MCF 10A (cell line): ENCODE data around the gene TBX5. TPM values are rescaled to one million over a fixed set of nuclear protein-coding genes. Genes with fewer than 3 reads are reported as not detected.

Experiments used
- BruUV-seq: library from RNA; stranded (reverse); fragments of 400-500 nt; replicated peaks from 2 replicates; lab custom pipeline; 2021; lab: Mats Ljungman, UMichigan
- CTCF ChIA-PET: fragments of 300-600 bp; sonication (Branson Sonifier 250); formaldehyde crosslinking; extraction: SDS; loops from one replicate; lab custom pipeline; 2021; ENCODE audit warnings: antibody characterized with exemption, inconsistent platforms; lab: Yijun Ruan, JAX
- POLR2A ChIA-PET: fragments of 300-600, 350-650 bp; sonication (Branson Sonifier 250); formaldehyde crosslinking; extraction: SDS; loops from one replicate; lab custom pipeline; 2020; ENCODE audit warnings: antibody characterized with exemption, inconsistent platforms; lab: Yijun Ruan, JAX
- DNase-seq: peaks from one replicate; pipeline ENCODE4 v3.0.0-alpha.2; 2018; ENCODE audit not compliant: unreplicated experiment
- H3K27ac Mint-ChIP-seq: one replicate; pipeline ENCODE4 v1.8.0; 2022; ENCODE audit warnings: mild to moderate bottlenecking, low read depth, mixed read lengths; ENCODE audit not compliant: unreplicated experiment
- H3K27me3 Mint-ChIP-seq: one replicate; pipeline ENCODE4 v1.8.0; 2022; ENCODE audit warnings: mixed read lengths; ENCODE audit not compliant: insufficient read depth, unreplicated experiment
- H3K36me3 Mint-ChIP-seq: one replicate; pipeline ENCODE4 v1.8.0; 2022; ENCODE audit warnings: mild to moderate bottlenecking, moderate library complexity, mixed read lengths; ENCODE audit not compliant: insufficient read depth, unreplicated experiment
- H3K4me1 Mint-ChIP-seq: one replicate; pipeline ENCODE4 v1.8.0; 2022; ENCODE audit warnings: mixed read lengths; ENCODE audit not compliant: insufficient read depth, unreplicated experiment
- H3K4me3 Mint-ChIP-seq: one replicate; pipeline ENCODE4 v1.8.0; 2022; ENCODE audit warnings: mild to moderate bottlenecking, moderate library complexity, mixed read lengths; ENCODE audit not compliant: unreplicated experiment
- H3K9me3 Mint-ChIP-seq: one replicate; pipeline ENCODE4 v1.8.0; 2022; ENCODE audit warnings: mixed read lengths; ENCODE audit not compliant: unreplicated experiment
- intact Hi-C: fragments of 100-400 bp; cut with micrococcal nuclease; formaldehyde crosslinking; loops from 2 replicates; pipeline ENCODE4 v1.14.1; 2022
- total RNA-seq: library from RNA; stranded (reverse); gene quantifications from 2 replicates; pipeline ENCODE4 v1.2.3, GENCODE V29; 2022
- TF ChIP-seq, protein P1 (sequence below): fragments of 200-600 bp; IDR thresholded peaks from one replicate; pipeline ENCODE4 v1.8.0; 2022; ENCODE audit warnings: antibody characterized with exemption, mild to moderate bottlenecking; ENCODE audit not compliant: unreplicated experiment

The TBX5 gene
- total RNA-seq, 1 experiment from 2014 or later = not detected

DNA sequence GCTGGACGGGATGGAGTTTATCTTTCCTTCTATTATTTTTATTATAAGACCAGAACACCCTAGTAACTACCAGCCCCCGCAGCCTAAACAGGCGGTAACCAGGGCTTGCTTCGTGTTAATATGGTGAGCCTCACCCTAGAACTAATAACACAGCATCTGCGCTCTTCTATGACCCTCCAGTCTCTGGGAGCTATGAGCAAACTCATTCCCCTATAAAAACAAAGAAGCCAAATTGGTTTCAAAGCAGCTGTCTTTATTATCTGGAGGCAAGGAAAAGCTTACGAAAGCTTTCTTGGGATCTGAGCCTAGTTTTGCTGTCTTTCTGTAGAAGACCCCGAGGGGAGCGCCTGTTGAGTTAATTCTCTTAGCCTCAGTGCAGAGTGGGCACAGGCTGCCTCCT is 85.0 kb downstream of the TBX5 start:
- CTCF ChIA-PET = interaction anchor here (0.6 kb wide), 1 partner anchor 859 kb away, joined by 5 read pairs; no protein-coding TSS in a partner anchor
- H3K4me3 Mint-ChIP-seq = no peak overlapping the region
- BruUV-seq = no TSS peak

DNA sequence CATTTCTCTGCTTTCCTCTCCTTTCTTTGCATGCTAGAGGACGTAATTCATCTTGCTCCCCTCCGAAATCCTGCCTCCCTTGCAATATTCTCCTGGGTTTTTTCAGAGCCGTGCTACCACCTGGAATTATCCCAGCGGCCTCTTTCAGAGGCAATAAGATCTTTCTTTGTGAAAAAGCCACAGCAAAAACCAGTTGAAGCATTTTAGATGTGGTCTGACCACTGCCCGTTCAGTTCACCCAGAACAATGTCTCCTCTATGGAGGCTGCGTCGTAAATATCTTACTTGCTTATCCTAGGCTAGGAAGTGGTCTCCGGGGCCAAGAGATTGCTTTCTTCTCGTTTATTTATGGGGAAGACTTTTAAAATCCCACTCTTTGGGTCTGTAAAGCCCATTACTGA is 85.8 kb downstream of the TBX5 start:
- intact Hi-C loops = no loop called here
- peaks cover 7% of the 10 kb centered on the region for H3K9me3 Mint-ChIP-seq
- TF ChIP-seq, protein P1, sequence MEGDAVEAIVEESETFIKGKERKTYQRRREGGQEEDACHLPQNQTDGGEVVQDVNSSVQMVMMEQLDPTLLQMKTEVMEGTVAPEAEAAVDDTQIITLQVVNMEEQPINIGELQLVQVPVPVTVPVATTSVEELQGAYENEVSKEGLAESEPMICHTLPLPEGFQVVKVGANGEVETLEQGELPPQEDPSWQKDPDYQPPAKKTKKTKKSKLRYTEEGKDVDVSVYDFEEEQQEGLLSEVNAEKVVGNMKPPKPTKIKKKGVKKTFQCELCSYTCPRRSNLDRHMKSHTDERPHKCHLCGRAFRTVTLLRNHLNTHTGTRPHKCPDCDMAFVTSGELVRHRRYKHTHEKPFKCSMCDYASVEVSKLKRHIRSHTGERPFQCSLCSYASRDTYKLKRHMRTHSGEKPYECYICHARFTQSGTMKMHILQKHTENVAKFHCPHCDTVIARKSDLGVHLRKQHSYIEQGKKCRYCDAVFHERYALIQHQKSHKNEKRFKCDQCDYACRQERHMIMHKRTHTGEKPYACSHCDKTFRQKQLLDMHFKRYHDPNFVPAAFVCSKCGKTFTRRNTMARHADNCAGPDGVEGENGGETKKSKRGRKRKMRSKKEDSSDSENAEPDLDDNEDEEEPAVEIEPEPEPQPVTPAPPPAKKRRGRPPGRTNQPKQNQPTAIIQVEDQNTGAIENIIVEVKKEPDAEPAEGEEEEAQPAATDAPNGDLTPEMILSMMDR = no peak
- peaks cover 12% of the 10 kb centered on the region for H3K27me3 Mint-ChIP-seq
- ChIA-PET CTCF (no interaction called here), POLR2A (no interaction called here)
- H3K27ac Mint-ChIP-seq = no peak overlapping the region
- H3K36me3 Mint-ChIP-seq = no peaks in the 10 kb centered on the region
- H3K4me3 Mint-ChIP-seq = no peak overlapping the region
- BruUV-seq = no TSS peak
- H3K4me1 Mint-ChIP-seq = no peaks in the 10 kb centered on the region
- no peak for DNase-seq

More for the DNA sequence above, 85.0 kb downstream of the TBX5 start:
- DNase-seq = no peak
- TF ChIP-seq, protein P1 = no peak
- H3K36me3 Mint-ChIP-seq = no peaks in the 10 kb centered on the region
- peaks cover 7% of the 10 kb centered on the region for H3K9me3 Mint-ChIP-seq
- intact Hi-C loops = no loop called here
- H3K27me3 Mint-ChIP-seq = peaks cover 12% of the 10 kb centered on the region
- POLR2A ChIA-PET = no interaction called here
- no peaks in the 10 kb centered on the region for H3K4me1 Mint-ChIP-seq
- H3K27ac Mint-ChIP-seq = no peak overlapping the region

DNA sequence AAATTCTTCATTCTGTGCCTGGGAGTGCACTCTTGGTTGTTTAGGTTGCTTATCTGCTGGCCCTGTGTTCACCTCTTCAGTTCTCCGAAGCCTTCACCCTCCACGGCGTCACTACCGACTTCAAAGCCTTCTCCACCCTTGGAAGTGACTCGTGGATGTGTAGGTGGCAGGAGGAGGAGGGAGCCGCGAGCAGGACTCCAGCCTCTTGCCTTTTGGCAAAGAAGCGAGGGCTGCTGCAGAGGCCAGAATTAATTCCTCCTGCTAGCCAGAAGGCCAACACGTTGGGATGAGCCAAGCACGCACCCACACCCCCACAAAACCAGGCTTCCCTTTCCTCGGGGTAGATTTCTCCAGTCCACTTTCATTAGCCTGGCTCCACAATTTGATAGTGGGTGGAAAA is 86.5 kb downstream of the TBX5 start:
- intact Hi-C loops = no loop called here
- H3K4me3 Mint-ChIP-seq = no peak overlapping the region
- ChIA-PET CTCF (no interaction called here), POLR2A (no interaction called here)
- no TSS peak for BruUV-seq
- no peak for DNase-seq
- TF ChIP-seq, protein P1 = no peak
- H3K9me3 Mint-ChIP-seq = peaks cover 7% of the 10 kb centered on the region
- H3K27me3 Mint-ChIP-seq = peaks cover 12% of the 10 kb centered on the region
- H3K4me1 Mint-ChIP-seq = no peaks in the 10 kb centered on the region
- H3K27ac Mint-ChIP-seq = no peak overlapping the region
- no peaks in the 10 kb centered on the region for H3K36me3 Mint-ChIP-seq

DNA sequence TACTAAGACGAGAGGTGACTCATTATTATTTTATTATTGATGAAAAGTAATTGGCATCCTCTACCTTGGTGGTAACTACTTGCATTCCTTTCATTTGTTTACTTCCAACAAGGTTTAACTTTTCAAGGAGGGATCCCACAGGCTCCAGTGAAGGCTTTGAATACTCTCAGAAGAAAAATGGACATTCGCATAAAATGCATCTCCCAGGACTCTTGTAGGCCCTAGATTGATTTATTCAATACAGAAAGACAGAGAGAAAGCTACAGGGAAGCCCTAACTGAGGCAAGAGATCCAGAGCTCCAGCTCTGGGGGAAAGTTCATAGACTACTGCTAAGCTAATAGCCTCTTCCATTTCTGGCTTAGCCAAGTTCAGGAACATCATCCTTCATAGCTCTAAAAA is 87.0 kb downstream of the TBX5 start:
- Mint-ChIP-seq H3K27me3 (peaks cover 9% of the 10 kb centered on the region), H3K36me3 (no peaks in the 10 kb centered on the region), H3K27ac (no peak overlapping the region), H3K9me3 (peaks cover 6% of the 10 kb centered on the region), H3K4me1 (no peaks in the 10 kb centered on the region), H3K4me3 (no peak overlapping the region)
- DNase-seq = no peak
- TF ChIP-seq, protein P1 = no peak
- intact Hi-C loops = no loop called here
- CTCF ChIA-PET = interaction anchor here (0.6 kb wide), 1 partner anchor 894 kb away, joined by 3 read pairs; no protein-coding TSS in a partner anchor
- BruUV-seq = no TSS peak
- POLR2A ChIA-PET = no interaction called here
